BE2C (cell line): Measurements from ENCODE around the gene ENTPD8.

Experiments
- DNase-seq: peaks from one replicate; pipeline ENCODE4 v3.0.0-alpha.2; 2020
- H3K27me3 ChIP-seq: fragments of 250-450 bp; sonication (Bioruptor Pico); 2 replicates; pipeline ENCODE4 v1.5.1; 2020; ENCODE audit warnings: mild to moderate bottlenecking
- H3K36me3 ChIP-seq: fragments of 250-450 bp; sonication (Bioruptor Pico); 2 replicates; pipeline ENCODE4 v1.5.1; 2020; ENCODE audit warnings: mild to moderate bottlenecking
- H3K4me1 ChIP-seq: fragments of 250-450 bp; sonication (Bioruptor Pico); 2 replicates; pipeline ENCODE4 v1.5.1; 2020
- H3K4me3 ChIP-seq: 2 replicates; pipeline ENCODE4 v1.5.1; 2011; ENCODE audit warnings: low read depth, low read length
- H3K9me3 ChIP-seq: fragments of 250-450 bp; sonication (Bioruptor Pico); 2 replicates; pipeline ENCODE4 v1.5.1; 2020
- TF ChIP-seq, protein P1 (sequence below): IDR thresholded peaks from 2 replicates; pipeline ENCODE4 v1.5.1; 2012; ENCODE audit warnings: mild to moderate bottlenecking, low read depth, low read length

Gene ENTPD8

DNA sequence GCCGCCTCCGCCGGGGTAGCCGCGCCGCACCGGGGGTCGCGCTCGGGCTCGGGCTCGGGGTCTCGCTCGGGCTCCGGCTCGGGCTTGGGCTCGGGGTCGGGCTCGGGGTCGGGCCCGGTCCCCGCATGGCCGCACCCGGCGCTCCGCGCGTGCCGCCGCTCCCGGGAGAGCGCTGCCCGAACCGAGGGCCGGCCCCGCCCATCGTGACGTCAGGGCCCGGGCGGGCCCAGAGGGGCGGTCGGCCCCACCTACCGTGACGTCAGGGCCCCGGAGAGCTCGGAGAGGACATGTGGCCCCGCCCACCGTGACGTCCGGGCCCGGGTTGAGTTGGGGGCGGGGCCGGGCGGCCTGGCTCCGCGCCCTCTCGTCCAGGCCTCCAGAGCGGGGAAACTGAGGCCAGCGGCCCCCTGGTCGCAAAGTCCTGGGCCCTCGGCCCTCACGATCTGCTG is 18.0 kb upstream of the ENTPD8 start, which contains the start of gene NSMF:
NSMF (minus strand) TSS at position 183 of the 449 bp plus-strand sequence. CDS start 232 bp downstream, outside the sequence.
- H3K9me3 ChIP-seq: no peaks in the 10 kb centered on the region
- peaks cover 36% of the 10 kb centered on the region for H3K4me1 ChIP-seq
- H3K36me3 ChIP-seq: peaks cover 35% of the 10 kb centered on the region
- peak; percentile 98 for DNase-seq
- H3K27me3 ChIP-seq: no peaks in the 10 kb centered on the region
- H3K4me3 ChIP-seq: peak within 1 kb of the TSS; percentile 85
- TF ChIP-seq, protein P1, sequence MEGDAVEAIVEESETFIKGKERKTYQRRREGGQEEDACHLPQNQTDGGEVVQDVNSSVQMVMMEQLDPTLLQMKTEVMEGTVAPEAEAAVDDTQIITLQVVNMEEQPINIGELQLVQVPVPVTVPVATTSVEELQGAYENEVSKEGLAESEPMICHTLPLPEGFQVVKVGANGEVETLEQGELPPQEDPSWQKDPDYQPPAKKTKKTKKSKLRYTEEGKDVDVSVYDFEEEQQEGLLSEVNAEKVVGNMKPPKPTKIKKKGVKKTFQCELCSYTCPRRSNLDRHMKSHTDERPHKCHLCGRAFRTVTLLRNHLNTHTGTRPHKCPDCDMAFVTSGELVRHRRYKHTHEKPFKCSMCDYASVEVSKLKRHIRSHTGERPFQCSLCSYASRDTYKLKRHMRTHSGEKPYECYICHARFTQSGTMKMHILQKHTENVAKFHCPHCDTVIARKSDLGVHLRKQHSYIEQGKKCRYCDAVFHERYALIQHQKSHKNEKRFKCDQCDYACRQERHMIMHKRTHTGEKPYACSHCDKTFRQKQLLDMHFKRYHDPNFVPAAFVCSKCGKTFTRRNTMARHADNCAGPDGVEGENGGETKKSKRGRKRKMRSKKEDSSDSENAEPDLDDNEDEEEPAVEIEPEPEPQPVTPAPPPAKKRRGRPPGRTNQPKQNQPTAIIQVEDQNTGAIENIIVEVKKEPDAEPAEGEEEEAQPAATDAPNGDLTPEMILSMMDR: no peak

DNA sequence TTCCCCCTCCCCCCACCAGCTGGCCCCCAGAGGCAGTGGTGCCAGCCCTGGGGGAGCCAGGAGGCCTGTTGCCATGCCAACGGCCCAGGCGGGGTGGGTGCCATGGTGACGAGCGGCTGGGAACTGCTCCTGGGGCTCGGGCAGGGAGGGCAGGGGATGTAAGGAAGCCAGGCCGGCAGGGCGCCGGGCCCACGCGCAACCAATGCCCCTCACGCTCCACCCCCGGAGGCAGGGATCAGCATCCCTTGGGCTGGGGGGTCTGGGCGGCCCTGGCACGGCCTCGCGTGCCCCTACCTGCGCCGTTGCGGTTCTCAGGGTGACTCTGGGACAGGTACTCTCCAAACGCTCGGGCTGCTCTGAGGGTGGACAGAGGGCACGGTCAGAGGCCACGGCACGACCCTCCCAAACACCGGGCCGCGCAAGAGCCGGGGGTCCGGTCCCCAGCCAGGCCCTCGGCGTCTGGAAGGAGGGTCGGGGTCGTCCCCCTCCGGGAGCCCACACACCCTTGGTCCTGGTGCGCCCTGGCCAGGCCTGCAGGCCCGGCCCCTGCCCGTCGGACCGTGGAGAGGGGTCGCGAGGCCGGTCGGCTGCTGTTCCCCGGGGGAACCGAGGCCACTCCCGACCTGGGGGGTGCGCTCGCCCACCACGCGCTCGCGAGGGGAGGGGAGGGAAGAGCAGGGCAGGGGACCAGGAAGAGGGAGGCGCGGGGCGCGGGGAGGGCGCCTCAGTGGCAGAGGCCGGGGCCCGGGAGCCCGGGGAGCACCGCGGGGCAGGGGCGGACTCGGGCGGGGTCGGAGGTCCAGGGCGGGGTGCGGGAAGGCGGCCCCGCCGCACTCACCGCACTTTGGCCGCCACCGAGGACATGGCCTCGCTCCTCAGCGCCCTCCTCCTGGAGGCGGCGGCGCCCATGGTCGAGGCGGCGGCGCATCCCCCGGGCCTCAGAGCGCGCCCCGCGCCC is 17.3 kb upstream of the ENTPD8 start:
- Histone ChIP-seq H3K4me1 (peaks cover 37% of the 10 kb centered on the region), H3K36me3 (peaks cover 38% of the 10 kb centered on the region), H3K27me3 (no peaks in the 10 kb centered on the region), H3K9me3 (no peaks in the 10 kb centered on the region), H3K4me3 (peak overlapping the region; percentile 85)
- TF ChIP-seq, protein P1: no peak
- peak; percentile 79 for DNase-seq

- peaks cover 47% of the 10 kb centered on the region for H3K36me3 ChIP-seq
- H3K4me3 ChIP-seq: peak overlapping the region; percentile 85
- TF ChIP-seq, protein P1: no peak
- no peaks in the 10 kb centered on the region for H3K27me3 ChIP-seq
- peaks cover 37% of the 10 kb centered on the region for H3K4me1 ChIP-seq
- no peaks in the 10 kb centered on the region for H3K9me3 ChIP-seq
- peak; percentile 20 for DNase-seq
Measured at GRCh38 chr9:137457406-137458193, 16.4 kb upstream of the ENTPD8 start.

DNA sequence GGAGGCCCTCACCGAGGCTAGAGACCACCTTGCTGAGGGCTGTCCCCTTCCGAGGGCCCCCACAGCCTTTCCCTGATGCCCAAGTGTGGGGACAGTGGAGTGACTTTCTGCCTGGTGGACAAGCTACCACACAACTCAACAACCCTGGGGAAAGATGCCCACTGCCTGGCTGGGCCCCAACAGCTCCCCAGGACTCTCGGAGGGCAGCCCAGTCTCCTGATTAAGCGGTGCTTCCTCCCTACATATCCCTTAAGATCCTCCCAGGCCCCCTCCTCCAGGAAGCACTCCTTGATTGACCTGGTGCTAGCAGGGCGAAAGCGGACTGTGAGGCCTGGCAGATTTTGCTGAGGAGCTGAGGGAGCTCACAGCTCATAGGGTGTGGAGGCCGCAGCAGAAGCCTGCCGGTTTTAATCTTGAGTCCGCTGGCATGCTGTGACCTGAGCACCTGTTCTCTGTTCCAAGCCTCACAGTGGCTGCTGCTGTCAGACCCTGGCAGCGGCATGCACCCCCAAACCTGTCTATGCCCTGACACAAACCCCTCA is 15.8 kb upstream of the ENTPD8 start:
- no peak for DNase-seq
- no peaks in the 10 kb centered on the region for H3K9me3 ChIP-seq
- peaks cover 50% of the 10 kb centered on the region for H3K36me3 ChIP-seq
- no peaks in the 10 kb centered on the region for H3K27me3 ChIP-seq
- TF ChIP-seq, protein P1: no peak
- no peak overlapping the region for H3K4me3 ChIP-seq
- peaks cover 37% of the 10 kb centered on the region for H3K4me1 ChIP-seq

DNA sequence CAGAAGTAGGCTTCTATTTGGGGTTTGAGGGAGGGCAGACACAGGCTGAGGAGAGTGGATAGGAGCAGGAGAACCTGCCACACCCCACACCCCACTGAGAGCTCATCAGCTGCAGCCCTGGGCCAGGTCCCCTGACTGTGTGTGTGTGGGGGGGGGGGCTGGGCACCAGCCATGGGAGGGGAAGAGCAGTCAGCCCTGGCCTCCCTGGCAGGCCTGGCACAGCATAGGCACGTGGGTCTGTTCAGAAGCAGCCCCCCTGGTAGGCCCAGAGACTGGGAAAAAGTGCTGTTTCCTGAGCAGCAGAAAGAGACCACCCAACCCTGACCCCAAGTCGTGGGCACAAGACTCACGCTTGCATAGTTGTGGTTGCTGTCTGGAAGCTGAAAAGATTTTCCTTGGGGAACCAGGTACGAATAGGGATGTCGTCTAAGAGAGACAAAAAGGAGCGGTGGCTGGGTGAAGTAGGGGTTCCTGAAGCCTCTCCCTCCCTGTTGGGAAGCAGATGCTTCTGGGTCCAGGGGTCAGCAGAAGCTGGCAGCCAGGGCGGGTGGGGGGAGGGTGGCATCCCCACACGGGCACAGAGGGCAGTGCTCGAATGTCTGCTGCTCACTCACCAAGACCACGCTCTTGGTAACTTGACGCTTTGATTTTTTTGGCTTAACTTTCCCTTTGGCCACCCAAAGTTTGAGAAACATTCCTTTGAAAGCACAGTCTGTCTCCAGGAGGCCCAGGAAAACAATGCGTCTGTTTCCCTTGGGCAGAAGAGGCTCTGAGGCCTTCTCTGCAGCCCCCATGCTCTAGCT is 15.1 kb upstream of the ENTPD8 start:
- peaks cover 37% of the 10 kb centered on the region for H3K4me1 ChIP-seq

More for the DNA sequence above, 15.1 kb upstream of the ENTPD8 start:
- H3K27me3 ChIP-seq: no peaks in the 10 kb centered on the region
- no peak for DNase-seq
- H3K9me3 ChIP-seq: no peaks in the 10 kb centered on the region
- TF ChIP-seq, protein P1: no peak
- H3K4me3 ChIP-seq: no peak overlapping the region
- H3K36me3 ChIP-seq: peaks cover 50% of the 10 kb centered on the region
